Mononuclear cell (primary cell): ENCODE measurements around the gene SAMD1. TPM values are rescaled to one million over a fixed set of nuclear protein-coding genes. Genes with fewer than 3 reads are reported as not detected.

Experiments
- H3K27me3 ChIP-seq: 2 replicates; pipeline ENCODE4 v1.6.0; 2011; ENCODE audit warnings: low read length, control low read depth; ENCODE audit not compliant: insufficient read depth
- H3K4me1 ChIP-seq: 2 replicates; pipeline ENCODE4 v1.5.1; 2011; ENCODE audit warnings: mild to moderate bottlenecking, low read length, control low read depth; ENCODE audit not compliant: insufficient read depth
- H3K4me3 ChIP-seq: 2 replicates; pipeline ENCODE4 v1.5.1; 2011; ENCODE audit warnings: mild to moderate bottlenecking, low read length, moderate library complexity
- H3K9me3 ChIP-seq: 2 replicates; pipeline ENCODE4 v1.5.1; 2011; ENCODE audit warnings: low read depth, mild to moderate bottlenecking, control low read depth, low read length
- total RNA-seq: library from RNA; depleted of rRNA; stranded (reverse); fragments of >200 nt; gene quantifications from one replicate; pipeline ENCODE4 v1.2.3, GENCODE V29; 2012

The SAMD1 gene
- total RNA-seq, 1 donor = 22.2 TPM

DNA sequence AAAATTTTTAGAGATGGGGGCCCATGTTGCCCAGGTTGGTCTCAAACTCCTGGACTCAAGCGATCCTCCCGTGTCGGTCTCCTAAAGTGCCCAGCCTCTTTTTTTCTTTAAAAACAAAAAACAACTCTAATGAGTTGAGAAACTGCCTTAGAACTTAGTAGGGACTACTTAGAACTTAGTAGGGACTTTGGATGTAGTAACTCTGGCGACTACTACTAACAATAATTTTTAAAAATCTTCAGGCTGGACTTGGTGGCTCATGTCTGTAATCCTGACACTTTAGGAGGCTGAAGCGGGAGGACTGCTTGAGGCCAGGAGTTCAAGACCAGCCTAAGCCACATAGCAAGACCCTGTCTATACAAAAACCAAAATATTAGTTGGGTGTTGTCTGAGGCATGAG lies 4.5 kb downstream of the SAMD1 start:
- H3K27me3 ChIP-seq = no peaks in the 10 kb centered on the region
- H3K9me3 ChIP-seq = no peaks in the 10 kb centered on the region
- peaks cover 19% of the 10 kb centered on the region for H3K4me1 ChIP-seq
- H3K4me3 ChIP-seq = no peak overlapping the region

DNA sequence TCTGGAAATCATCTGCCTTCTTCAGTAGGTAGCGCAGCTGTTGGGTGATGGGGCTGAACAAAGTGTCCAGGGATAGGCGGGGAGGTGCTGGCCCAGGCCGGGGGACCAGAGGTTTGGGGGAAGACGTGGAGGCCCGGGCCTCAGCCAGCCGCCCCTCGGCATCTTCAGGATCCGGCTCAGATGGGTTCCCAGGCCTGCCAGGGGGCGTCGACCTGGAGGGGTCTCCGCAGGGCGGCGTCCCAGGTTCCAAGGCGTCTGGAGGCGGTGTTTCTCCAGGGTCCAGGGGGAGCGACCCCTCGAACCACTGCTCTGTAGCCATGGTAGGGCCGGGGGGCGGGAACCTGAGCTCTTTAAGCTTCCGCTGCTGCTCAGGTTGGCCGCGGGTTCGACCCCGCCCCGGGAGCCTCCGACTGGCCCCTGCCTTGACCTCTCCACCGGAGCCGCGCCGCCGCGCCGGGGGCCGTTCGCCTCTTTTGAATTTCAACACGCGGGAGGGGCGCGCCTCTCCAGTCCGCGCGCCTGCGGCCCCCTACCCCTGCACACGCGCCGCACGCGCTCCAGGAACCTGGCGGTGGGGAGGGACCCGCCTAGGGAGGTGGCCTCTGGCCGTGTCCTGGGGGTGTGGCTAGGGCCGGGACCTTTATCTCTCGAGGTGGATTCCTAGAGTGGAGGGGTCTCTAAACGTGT lies 5.1 kb downstream of the SAMD1 start, which contains the start of gene C19orf67:
TSS of gene C19orf67 (minus strand) at position 475 of the 687 bp plus-strand sequence. CDS start at position 319, 156 bp downstream.
- Histone ChIP-seq H3K4me3 (no peak within 1 kb of the TSS), H3K4me1 (peaks cover 26% of the 10 kb centered on the region), H3K9me3 (no peaks in the 10 kb centered on the region), H3K27me3 (no peaks in the 10 kb centered on the region)

DNA sequence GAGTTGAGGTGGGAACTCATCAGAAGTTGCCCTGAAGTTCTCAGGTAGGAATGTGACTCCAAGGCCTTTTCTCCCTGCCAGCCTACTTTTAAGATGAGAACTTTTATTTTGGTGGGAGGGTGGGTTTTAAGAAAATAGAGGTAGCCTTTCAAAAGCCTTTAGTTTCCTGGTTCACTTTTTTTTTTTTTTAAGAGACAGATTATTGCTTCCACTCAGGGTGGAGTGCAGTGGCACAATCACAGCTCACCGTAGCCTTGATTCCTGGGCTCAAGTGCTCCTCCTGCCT lies 7.9 kb downstream of the SAMD1 start:
- Histone ChIP-seq H3K27me3 (no peaks in the 10 kb centered on the region), H3K4me1 (peaks cover 43% of the 10 kb centered on the region), H3K9me3 (no peaks in the 10 kb centered on the region), H3K4me3 (no peak overlapping the region)

DNA sequence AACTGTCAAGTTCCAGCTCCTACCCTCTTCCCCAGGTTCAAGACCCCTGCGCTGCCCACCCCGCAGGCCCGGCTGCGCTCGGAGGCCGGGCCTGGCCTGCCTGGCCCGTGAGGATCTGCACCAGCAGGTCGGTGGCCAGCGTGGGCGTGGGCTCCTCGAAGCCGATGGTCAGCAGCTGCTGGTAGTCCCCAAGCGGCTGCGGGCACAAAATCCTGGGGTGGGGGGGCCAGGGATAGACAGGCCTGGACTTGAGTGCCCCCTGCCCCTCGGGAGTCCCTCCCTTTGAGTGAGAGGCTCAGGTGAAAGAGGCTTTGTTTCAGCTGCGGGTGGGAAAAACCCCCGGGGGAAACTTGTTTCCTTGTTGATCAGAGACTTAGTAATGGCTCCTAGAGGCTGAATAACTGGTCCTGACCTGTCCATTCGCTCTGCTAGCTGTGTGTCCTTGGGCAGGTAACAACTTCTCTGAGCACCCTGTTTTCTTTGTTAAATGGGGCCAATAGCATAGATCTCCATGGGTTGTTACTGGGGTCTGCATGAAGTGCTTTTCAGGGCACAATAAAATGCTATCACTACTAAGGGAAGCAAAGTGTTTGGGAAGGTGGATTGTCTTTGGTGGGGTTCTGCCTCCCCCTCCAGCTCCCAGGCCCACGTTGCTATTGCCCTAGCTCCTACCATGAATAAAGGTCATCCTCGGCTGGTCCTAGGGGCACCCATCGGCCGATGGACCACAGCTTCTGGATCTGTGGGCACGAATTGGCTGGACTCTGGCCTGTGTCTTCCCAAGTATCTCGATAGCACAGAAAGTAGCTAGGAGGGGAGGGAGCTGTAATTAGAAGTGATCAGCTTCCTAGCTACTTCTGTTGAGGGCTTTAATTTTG lies 8.5 kb downstream of the SAMD1 start:
- no peaks in the 10 kb centered on the region for H3K27me3 ChIP-seq
- H3K9me3 ChIP-seq = no peaks in the 10 kb centered on the region
- peaks cover 47% of the 10 kb centered on the region for H3K4me1 ChIP-seq
- peak overlapping the region; percentile 52 for H3K4me3 ChIP-seq

DNA sequence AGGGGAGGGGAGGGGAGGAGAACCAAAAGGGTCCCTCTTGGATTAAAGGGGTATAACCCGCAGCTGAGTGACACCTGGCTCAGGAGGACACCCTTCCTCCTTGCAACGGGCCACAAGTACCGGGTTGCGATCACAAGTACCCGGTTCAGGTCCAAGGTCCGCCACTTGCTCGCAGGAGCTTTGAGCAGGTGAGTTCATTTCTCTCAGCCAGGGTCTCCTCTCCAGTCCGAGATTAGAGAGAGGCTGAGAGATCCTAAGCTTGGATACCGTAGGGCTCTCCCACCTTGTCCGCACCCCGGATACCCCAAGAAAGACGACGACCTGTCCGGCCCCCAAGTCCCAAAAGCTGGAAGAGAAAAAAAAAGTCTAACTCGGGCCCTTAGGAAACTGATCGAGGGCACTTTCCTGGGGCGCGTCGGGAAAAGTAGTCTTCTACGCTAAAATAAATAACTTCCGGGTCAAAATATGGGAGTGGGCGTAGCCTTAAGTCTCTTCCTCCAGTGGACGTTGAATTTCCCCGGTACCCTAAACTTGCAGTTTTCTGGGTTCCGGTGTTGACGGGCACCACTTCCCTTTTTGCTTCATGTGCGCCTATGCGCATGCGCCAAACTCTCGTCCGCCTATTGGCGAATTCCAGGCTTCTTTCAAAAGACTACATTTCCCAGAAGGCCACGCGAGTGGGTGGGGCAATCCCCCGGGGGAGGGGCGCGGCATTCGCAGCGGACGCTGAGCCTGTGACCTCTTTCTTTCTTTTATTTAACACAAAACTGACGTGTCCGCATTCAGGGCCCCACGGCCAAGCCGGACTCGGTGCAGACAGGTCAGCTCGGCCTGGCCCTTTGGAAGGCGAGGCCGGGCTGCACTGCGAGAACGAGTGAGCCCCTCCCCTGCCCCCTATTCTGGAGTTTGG lies 9.4 kb downstream of the SAMD1 start:
- H3K4me3 ChIP-seq = peak overlapping the region; percentile 52
- no peaks in the 10 kb centered on the region for H3K27me3 ChIP-seq
- H3K9me3 ChIP-seq = no peaks in the 10 kb centered on the region
- peaks cover 55% of the 10 kb centered on the region for H3K4me1 ChIP-seq

DNA sequence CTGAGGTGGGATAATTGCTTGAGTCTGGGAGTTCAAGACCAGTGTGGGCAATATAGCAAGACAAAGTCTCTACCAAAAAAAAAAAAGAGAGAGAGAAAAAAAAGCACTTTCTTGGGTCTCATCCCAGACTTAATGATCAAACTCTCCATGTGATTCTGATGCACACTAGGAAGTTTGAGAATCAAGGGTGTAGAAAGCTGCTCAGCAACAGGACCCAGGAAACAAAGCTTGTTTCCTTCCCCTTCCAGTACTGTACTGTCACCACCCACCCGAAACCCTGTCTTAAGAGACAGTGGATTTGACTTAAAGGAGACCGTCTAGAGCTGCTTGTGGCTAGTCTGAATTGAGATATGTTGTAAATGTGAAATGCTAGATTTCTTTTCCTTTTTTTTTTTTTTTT lies 12.1 kb downstream of the SAMD1 start:
- Histone ChIP-seq H3K27me3 (no peaks in the 10 kb centered on the region), H3K9me3 (no peaks in the 10 kb centered on the region), H3K4me1 (peaks cover 79% of the 10 kb centered on the region), H3K4me3 (no peak overlapping the region)

DNA sequence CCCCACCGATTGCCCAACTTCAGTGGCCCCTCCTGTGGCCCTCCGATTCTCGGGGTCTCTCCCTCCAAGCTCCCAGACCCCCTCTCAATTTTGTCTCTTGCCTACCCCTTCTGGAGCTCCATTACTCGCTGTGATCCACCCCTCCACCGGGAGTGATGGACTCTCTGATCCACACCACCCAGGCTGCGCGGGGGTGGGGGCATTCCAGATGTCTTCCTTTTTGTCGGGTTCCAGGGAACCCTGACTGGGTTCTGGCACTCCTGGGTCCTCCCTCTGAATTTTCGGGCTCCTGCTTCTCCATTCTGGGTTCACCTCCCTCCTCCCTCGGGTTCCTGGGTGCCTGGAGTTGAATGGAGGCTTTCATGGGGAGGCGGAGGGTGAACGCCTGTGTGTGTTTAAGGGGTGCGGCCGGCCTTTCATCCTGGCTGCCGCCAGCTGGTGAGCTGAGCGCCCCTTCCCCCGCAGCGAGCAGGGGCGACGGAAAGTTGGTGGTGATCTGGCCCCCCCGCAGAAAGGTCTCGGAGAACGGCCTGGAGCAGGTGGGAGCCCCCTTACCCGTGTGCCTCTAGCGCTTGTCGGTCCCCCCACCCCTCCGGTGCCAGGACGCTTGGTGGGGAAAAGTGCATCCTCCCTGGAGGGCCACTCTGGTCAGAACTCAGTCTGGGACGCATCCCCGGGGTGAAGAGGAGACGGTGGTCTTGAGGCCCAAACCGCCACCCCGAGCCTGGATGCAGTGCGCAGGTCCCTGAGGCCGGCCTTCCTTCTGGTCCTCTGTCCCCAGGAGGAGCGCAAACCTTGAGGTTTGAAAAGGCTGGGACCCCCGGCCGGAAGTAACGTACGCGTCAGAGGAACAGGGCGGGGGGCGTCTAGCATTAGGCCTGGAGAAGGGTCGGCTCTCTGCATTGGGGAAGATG lies 16.4 kb downstream of the SAMD1 start:
- peaks cover 68% of the 10 kb centered on the region for H3K4me1 ChIP-seq
- no peaks in the 10 kb centered on the region for H3K9me3 ChIP-seq
- H3K27me3 ChIP-seq = no peaks in the 10 kb centered on the region
- H3K4me3 ChIP-seq = peak overlapping the region; percentile 55

DNA sequence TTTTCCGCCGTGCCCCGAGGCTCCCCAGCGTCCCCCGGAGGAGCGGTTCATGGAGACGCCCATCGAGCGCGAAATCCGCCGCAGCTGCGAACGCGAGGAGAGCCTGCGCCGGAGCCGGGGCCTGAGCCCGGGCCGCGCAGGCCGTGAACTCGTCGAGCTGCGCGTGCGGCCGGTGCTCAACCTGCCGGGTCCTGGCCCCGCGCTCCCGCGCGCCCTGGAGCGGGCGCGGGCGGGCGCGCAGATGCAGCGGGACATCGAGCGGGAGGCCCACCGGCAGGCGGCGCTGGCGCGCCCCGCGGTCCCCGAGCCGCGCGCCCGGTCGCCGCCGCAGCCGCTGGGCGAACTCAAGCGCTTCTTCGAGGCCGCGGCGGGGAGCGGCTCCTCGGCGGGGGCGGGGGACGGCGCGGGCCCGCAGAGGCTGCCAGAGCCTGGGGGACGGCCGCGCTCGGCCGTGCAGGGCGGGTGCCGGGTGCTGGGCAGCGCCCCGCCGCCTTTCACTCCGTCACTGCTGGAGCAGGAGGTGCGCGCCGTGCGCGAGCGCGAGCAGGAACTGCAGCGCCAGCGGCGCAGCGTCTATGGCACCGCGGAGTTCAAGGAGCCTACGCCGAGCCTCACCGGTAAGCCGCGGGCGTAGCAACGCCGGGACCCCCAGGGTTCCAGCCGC lies 17.2 kb downstream of the SAMD1 start:
- Histone ChIP-seq H3K27me3 (no peaks in the 10 kb centered on the region), H3K4me3 (peak overlapping the region; percentile 55), H3K9me3 (no peaks in the 10 kb centered on the region), H3K4me1 (peaks cover 60% of the 10 kb centered on the region)

DNA sequence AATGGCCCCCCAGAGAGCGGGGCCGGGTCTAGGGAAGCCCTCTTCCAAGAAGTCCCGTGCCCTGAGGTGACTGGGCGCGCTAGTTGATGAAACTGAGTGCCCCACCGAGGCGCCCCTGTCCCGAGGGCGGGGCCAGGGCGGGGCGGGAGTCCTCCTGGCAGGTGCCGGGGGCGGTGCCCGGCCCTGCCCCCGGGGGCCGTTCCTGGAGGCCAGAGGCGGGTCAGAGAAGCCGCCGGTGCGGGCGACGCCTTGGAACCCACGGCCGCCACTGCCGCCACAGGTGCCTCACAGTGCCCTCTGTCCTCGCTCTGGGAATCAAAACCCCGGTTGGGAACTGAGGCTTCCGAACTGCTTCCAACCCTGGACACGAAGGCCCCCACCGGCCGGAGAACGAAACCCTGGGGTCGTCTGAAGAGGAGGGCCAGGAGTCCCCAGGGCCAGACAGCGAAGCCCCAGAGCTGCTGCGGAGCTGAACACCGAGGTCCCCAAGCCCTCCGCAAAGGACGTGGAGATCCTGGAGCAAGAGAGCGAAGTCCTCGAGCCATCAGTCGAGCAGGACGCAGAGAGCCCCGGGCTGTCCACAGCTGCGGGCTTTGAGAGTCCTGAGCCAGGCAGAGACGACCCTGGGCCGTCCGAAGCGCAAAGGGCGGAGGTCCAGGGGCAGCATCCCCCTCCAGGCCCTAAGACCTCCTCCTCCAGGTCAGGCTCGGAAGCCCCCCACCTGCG lies 17.9 kb downstream of the SAMD1 start, which contains the start of gene MISP3:
TSS of gene MISP3 (plus strand) at position 252 of the 726 bp plus-strand sequence. CDS start 524 bp downstream, outside the sequence.
- Histone ChIP-seq H3K9me3 (no peaks in the 10 kb centered on the region), H3K4me3 (peak within 1 kb of the TSS; percentile 55)

DNA sequence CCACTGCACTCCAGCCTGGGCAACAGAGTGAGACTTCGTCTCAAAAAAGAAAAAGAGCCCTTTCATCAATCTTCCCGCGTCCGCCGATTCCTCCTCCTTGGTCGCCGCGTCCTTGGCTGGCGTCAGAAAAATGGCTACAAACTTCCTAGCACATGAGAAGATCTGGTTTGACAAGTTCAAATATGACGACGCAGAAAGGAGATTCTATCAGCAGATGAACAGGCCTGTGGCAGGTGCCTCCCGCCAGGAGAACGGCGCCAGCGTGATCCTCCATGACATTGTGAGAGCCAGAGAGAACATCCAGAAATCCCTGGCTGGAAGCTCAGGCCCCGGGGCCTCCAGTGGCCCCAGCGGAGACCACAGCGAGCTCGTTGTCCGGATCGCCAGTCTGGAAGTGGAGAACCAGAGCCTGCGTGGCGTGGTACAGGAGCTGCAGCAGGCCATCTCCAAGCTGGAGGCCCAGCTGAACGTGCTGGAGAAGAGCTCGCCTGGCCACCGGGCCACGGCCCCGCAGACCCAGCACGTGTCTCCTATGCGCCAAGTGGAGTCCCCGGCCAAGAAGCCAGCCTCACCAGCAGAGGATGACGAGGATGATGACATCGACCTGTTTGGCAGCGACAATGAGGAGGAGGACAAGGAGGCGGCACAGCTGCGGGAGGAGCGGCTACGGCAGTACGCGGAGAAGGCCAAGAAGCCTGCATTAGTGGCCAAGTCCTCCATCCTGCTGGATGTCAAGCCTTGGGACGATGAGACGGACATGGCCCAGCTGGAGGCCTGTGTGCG lies 20.1 kb downstream of the SAMD1 start:
- Histone ChIP-seq H3K9me3 (no peaks in the 10 kb centered on the region), H3K27me3 (no peaks in the 10 kb centered on the region)

More for the DNA sequence above, 17.9 kb downstream of the SAMD1 start, which contains the start of gene MISP3:
- Histone ChIP-seq H3K27me3 (no peaks in the 10 kb centered on the region), H3K4me1 (peaks cover 53% of the 10 kb centered on the region)

DNA sequence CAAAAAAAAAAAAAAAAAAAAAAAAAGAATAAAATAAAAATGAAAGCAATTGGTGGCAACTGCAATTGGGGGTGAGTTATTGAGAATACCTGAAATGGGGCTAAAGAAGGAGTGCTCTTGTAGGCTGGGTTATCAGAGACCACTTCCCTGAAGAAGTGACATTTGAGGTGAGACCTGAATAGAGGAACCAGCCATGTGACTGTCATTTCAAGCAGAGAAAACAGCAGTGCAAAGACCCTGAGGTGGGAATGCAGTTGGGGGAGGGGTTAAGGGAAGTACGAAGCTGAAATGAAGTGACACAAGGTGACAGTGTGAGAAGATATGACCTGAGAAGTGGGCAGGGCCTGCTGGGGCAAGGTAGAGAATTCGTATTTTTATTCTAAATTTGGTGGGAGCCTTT lies 24.4 kb downstream of the SAMD1 start:
- H3K9me3 ChIP-seq = no peaks in the 10 kb centered on the region
- H3K27me3 ChIP-seq = no peaks in the 10 kb centered on the region
- no peak overlapping the region for H3K4me3 ChIP-seq
- H3K4me1 ChIP-seq = no peaks in the 10 kb centered on the region

More for the DNA sequence above, 20.1 kb downstream of the SAMD1 start:
- Histone ChIP-seq H3K4me1 (peaks cover 34% of the 10 kb centered on the region), H3K4me3 (no peak overlapping the region)

DNA sequence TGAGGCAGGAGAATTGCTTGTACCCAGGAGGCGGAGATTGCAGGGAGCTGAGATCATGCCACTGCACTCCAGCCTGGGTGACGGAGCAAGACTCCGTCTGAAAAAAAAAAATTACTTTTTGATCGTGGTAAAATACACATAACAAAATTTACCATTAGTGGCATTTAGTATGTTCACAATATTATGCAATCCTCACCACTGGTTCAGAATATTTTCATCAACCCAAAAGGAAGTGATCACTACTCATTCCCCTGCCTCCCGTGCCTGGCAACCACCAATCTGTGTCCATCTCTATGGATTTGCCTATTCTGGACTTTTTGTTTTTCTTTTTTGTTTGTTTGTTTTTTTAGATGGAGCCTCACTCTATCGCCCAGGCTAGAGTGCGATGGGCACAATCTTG lies 27.4 kb downstream of the SAMD1 start:
- Histone ChIP-seq H3K4me3 (no peak overlapping the region), H3K4me1 (peaks cover 10% of the 10 kb centered on the region), H3K27me3 (peaks cover 23% of the 10 kb centered on the region), H3K9me3 (no peaks in the 10 kb centered on the region)

DNA sequence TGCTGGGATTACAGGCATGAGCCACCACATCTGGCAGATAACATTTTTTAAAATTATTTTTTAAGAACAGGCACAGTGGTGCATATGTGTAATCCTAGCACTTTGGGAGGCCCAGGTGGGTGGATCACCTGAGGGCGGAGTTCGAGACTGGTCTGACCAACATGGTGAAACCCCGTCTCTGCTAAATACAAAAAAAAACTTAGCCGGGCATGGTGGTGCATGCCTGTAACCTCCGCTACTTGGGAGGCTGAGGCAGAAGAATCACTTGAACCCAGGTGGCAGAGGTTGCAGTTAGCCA lies 28.0 kb downstream of the SAMD1 start:
- peaks cover 16% of the 10 kb centered on the region for H3K4me1 ChIP-seq
- no peak overlapping the region for H3K4me3 ChIP-seq
- H3K9me3 ChIP-seq = no peaks in the 10 kb centered on the region
- peaks cover 25% of the 10 kb centered on the region for H3K27me3 ChIP-seq
